ENCODE results near the gene ZNF710.
A peak's percentile ranks its signal among the peaks of the same experiment; 100 is the strongest.

Gene ZNF710

GRCh38 chr15:90019611-90020010, 18.5 kb downstream of the ZNF710 start:
- DNase-seq: no peak

GRCh38 chr15:90020021-90020735, 19.1 kb downstream of the ZNF710 start:
- DNase-seq: no peak

- DNase-seq: no peak
These were observed 19.9 kb downstream of the ZNF710 start for GRCh38 chr15:90020936-90021507.

GRCh38 chr15:90022345-90022744, 21.2 kb downstream of the ZNF710 start:
- DNase-seq: no peak

GRCh38 chr15:90022905-90023700, 22.0 kb downstream of the ZNF710 start:
- no peak for DNase-seq

- DNase-seq: no peak
These were observed 23.3 kb downstream of the ZNF710 start for GRCh38 chr15:90024406-90024805.

- no peak for DNase-seq
These were observed 24.4 kb downstream of the ZNF710 start for GRCh38 chr15:90025489-90026033.

- DNase-seq: no peak
These were observed 27.3 kb downstream of the ZNF710 start for GRCh38 chr15:90028376-90028944.

- no peak for DNase-seq
These were observed 27.9 kb downstream of the ZNF710 start for GRCh38 chr15:90029024-90029423.

GRCh38 chr15:90030376-90030775, 29.3 kb downstream of the ZNF710 start:
- no peak for DNase-seq

GRCh38 chr15:90031231-90031791, 30.2 kb downstream of the ZNF710 start:
- DNase-seq: no peak

GRCh38 chr15:90033006-90033405, 31.9 kb downstream of the ZNF710 start:
- DNase-seq: no peak

GRCh38 chr15:90033448-90033847, 32.3 kb downstream of the ZNF710 start:
- no peak for DNase-seq

- DNase-seq: no peak
These were observed 34.1 kb downstream of the ZNF710 start for GRCh38 chr15:90035095-90035839.

GRCh38 chr15:90035840-90036230, 34.7 kb downstream of the ZNF710 start:
- DNase-seq: no peak

- no peak for DNase-seq
These were observed 35.2 kb downstream of the ZNF710 start for GRCh38 chr15:90036343-90036742.

GRCh38 chr15:90036806-90037510, 35.8 kb downstream of the ZNF710 start:
- no peak for DNase-seq

- no peak for DNase-seq
These were observed 36.4 kb downstream of the ZNF710 start for GRCh38 chr15:90037511-90037860.

GRCh38 chr15:90037961-90038631, 37.0 kb downstream of the ZNF710 start:
- DNase-seq: peak; percentile 36 to 42

GRCh38 chr15:90038632-90039095, 37.5 kb downstream of the ZNF710 start:
- DNase-seq: no peak

GRCh38 chr15:90039996-90040395, 38.9 kb downstream of the ZNF710 start:
- DNase-seq: no peak

Data from stimulated activated CD4-positive, alpha-beta T cell treated with anti-CD3 and anti-CD28 coated beads, Interleukin-2, amount 100 ng/mL, for 48 hours (primary cell).